Keratinocyte (primary cell): ENCODE data around the gene PLA2G6. TPM values are rescaled to one million over a fixed set of nuclear protein-coding genes. Genes with fewer than 3 reads are reported as not detected.

Experiments
- DNase-seq: peaks from one replicate; pipeline ENCODE4 v3.0.0-alpha.2; 2011; ENCODE audit warnings: low read depth, missing footprints, low spot score
- FAIRE-seq: peaks from 2 replicates; lab custom pipeline; 2011; peaks lifted over from hg19 to GRCh38; lab: Jason Lieb, UNC
- H2AFZ ChIP-seq: 2 replicates; pipeline ENCODE4 v1.6.0; 2012; ENCODE audit warnings: low read length, control low read depth, inconsistent platforms; ENCODE audit not compliant: control insufficient read depth
- H3K27ac ChIP-seq: 2 replicates; pipeline ENCODE4 v1.5.1; 2011; ENCODE audit warnings: low read length; ENCODE audit not compliant: control insufficient read depth, insufficient read depth
- H3K27me3 ChIP-seq: 3 replicates; pipeline ENCODE4 v1.6.0; 2011; ENCODE audit warnings: low read length; ENCODE audit not compliant: control insufficient read depth, insufficient read depth; ENCODE audit errors: extremely low read depth
- H3K36me3 ChIP-seq, 2 experiments: 2 replicates in 1 of 2; 3 replicates in 1 of 2; pipeline ENCODE4 v1.5.1; 2011; ENCODE audit warnings: low read length in 2 of 2, mild to moderate bottlenecking in 1 of 2; ENCODE audit not compliant: control insufficient read depth in 2 of 2, insufficient read depth in 2 of 2; ENCODE audit errors: extremely low read depth in 1 of 2
- H3K4me1 ChIP-seq: 3 replicates; pipeline ENCODE4 v1.5.1; 2011; ENCODE audit warnings: low read length; ENCODE audit not compliant: control insufficient read depth, insufficient read depth; ENCODE audit errors: extremely low read depth
- H3K4me2 ChIP-seq: 3 replicates; pipeline ENCODE4 v1.6.0; 2011; ENCODE audit warnings: low read depth, low read length; ENCODE audit not compliant: control insufficient read depth, insufficient read depth; ENCODE audit errors: extremely low read depth
- H3K4me3 ChIP-seq, 3 experiments: fragments of 200-600 bp in 1 of 3; sonication (generic) in 1 of 3; 2 replicates in 2 of 3; 3 replicates in 1 of 3; pipeline ENCODE4 v1.5.1; 2011 to 2016; ENCODE audit warnings: low read length in 3 of 3, mild to moderate bottlenecking in 3 of 3, control low read depth in 2 of 3, inconsistent platforms in 1 of 3, low read depth in 1 of 3, mixed read lengths in 1 of 3, mixed run types in 1 of 3, moderate library complexity in 1 of 3; ENCODE audit not compliant: control insufficient read depth in 2 of 3, insufficient read depth in 2 of 3; ENCODE audit errors: extremely low read depth in 1 of 3
- H3K79me2 ChIP-seq: 2 replicates; pipeline ENCODE4 v1.6.0; 2012; ENCODE audit warnings: low read length; ENCODE audit not compliant: control insufficient read depth, insufficient read depth
- H3K9ac ChIP-seq: 3 replicates; pipeline ENCODE4 v1.6.0; 2011; ENCODE audit warnings: low read length; ENCODE audit not compliant: control insufficient read depth, insufficient read depth; ENCODE audit errors: extremely low read depth
- H3K9me1 ChIP-seq: 3 replicates; pipeline ENCODE4 v1.6.0; 2011; ENCODE audit warnings: low read length; ENCODE audit not compliant: control insufficient read depth, insufficient read depth; ENCODE audit errors: extremely low read depth
- H3K9me3 ChIP-seq: 2 replicates; pipeline ENCODE4 v1.5.1; 2012; ENCODE audit warnings: low read depth, low read length; ENCODE audit not compliant: control insufficient read depth
- H4K20me1 ChIP-seq: 3 replicates; pipeline ENCODE4 v1.6.0; 2011; ENCODE audit warnings: low read length; ENCODE audit not compliant: control insufficient read depth, insufficient read depth; ENCODE audit errors: extremely low read depth
- EZH2 ChIP-seq: IDR thresholded peaks from one replicate; pipeline ENCODE4 v1.6.1; 2012; ENCODE audit warnings: inconsistent platforms, mild to moderate bottlenecking, low read length, moderate library complexity
- dilution Hi-C: fragments of 300-500 bp; cut with MboI; formaldehyde crosslinking; loops from one replicate; pipeline ENCODE4 v1.7.0; 2020; ENCODE audit warnings: low sequenced_read_pairs; ENCODE audit not compliant: extremely low pct_ligation_motif_present
- polyA plus RNA-seq, 5 experiments: library from polyadenylated mRNA; depleted of rRNA in 3 of 5; stranded (reverse) in 3 of 5; stranded (forward) in 1 of 5; unstranded in 1 of 5; fragments of >200 nt; gene quantifications; 1 replicate in 1 of 5; 2 replicates in 3 of 5; 3 replicates in 1 of 5; pipeline versions ENCODE4 v1.2.1 to v1.2.3, GENCODE V29; 2011 to 2012; ENCODE audit warnings: missing spikeins in 2 of 5, low read depth in 1 of 5, low replicate concordance in 1 of 5
- TF ChIP-seq, protein P1 (sequence below), 3 experiments: IDR thresholded peaks in 1 of 3; conservative IDR thresholded peaks in 1 of 3; optimal IDR thresholded peaks in 1 of 3; 2 replicates in 2 of 3; 3 replicates in 1 of 3; pipeline versions ENCODE3 to v1.5.1; 2011; ENCODE audit warnings: low read length in 3 of 3, mild to moderate bottlenecking in 3 of 3, moderate library complexity in 2 of 3, control low read depth in 1 of 3, inconsistent platforms in 1 of 3; ENCODE audit not compliant: insufficient read depth in 2 of 3; ENCODE audit errors: extremely low read depth in 1 of 3

The PLA2G6 gene
- polyA plus RNA-seq, 1 donor (not counting 4 experiments of a cell fraction or from before 2014, with no cell fraction given): 5.2 TPM

- H2AFZ ChIP-seq: no peak overlapping the region
- H4K20me1 ChIP-seq: peaks cover 12% of the 10 kb centered on the region
- H3K9me1 ChIP-seq: no peaks in the 10 kb centered on the region
- peaks cover 14 to 22% of the 10 kb centered on the region in 2 experiments for H3K36me3 ChIP-seq
- TF ChIP-seq EZH2: no peak
- TF ChIP-seq, protein P1, sequence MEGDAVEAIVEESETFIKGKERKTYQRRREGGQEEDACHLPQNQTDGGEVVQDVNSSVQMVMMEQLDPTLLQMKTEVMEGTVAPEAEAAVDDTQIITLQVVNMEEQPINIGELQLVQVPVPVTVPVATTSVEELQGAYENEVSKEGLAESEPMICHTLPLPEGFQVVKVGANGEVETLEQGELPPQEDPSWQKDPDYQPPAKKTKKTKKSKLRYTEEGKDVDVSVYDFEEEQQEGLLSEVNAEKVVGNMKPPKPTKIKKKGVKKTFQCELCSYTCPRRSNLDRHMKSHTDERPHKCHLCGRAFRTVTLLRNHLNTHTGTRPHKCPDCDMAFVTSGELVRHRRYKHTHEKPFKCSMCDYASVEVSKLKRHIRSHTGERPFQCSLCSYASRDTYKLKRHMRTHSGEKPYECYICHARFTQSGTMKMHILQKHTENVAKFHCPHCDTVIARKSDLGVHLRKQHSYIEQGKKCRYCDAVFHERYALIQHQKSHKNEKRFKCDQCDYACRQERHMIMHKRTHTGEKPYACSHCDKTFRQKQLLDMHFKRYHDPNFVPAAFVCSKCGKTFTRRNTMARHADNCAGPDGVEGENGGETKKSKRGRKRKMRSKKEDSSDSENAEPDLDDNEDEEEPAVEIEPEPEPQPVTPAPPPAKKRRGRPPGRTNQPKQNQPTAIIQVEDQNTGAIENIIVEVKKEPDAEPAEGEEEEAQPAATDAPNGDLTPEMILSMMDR (optimal IDR thresholded peaks at IDR 0.05 in 1 of 3, IDR thresholded peaks at IDR 0.05 in 1 of 3, conservative IDR thresholded peaks at IDR 0.05 in 1 of 3; ENCODE audit: extremely low read depth in 1 of 3, insufficient read depth in 2 of 3, low read length in 3 of 3): no peak
- H3K27ac ChIP-seq: no peak overlapping the region
- H3K9ac ChIP-seq: no peak overlapping the region
- peaks cover 77% of the 10 kb centered on the region for H3K79me2 ChIP-seq
- H3K4me3 ChIP-seq: no peak overlapping the region
- H3K4me1 ChIP-seq: peaks cover 11% of the 10 kb centered on the region
- DNase-seq (no peak), FAIRE-seq (no peak)
- H3K4me2 ChIP-seq: no peak overlapping the region
- H3K9me3 ChIP-seq: no peaks in the 10 kb centered on the region
- H3K27me3 ChIP-seq: no peaks in the 10 kb centered on the region
- dilution Hi-C loops: no loop called here
These were observed 26.9 kb upstream of the PLA2G6 start for GRCh38 chr22:38208551-38208968.

DNA sequence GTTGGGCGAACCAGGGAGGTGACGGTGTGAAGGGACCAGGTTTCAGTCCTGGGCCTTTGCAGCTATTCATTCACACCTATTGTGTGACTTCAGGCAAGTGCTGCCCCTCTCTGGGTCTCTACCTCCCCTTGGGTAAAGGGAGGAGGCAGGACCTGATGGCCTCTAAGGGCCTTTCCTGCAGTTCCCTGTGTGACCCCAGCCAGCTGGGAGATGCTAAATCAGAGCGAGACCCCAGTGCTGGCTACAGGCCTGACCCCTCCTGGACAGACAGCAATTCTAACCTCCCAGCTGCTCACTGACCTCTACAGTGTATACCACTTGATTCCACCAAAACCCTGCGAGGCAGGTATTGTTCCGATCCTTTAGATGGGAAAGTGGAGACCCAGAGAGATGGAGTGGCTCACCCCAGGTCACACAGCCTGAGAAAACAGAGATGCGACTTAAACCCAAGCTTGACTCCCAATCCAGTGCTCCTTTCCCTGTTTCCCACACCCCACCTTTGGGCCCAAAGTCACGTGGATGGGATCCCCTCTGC lies 26.3 kb upstream of the PLA2G6 start:
- Histone ChIP-seq H3K4me1 (peaks cover 10% of the 10 kb centered on the region), H3K9me3 (no peaks in the 10 kb centered on the region), H3K4me3 (no peak overlapping the region), H3K9ac (no peak overlapping the region), H2AFZ (no peak overlapping the region), H3K27ac (no peak overlapping the region), H4K20me1 (peaks cover 13% of the 10 kb centered on the region), H3K27me3 (no peaks in the 10 kb centered on the region), H3K36me3 (peaks cover 14 to 18% of the 10 kb centered on the region in 2 experiments), H3K4me2 (no peak overlapping the region), H3K9me1 (no peaks in the 10 kb centered on the region), H3K79me2 (peaks cover 79% of the 10 kb centered on the region)
- no peak for TF ChIP-seq EZH2
- TF ChIP-seq, protein P1 (optimal IDR thresholded peaks at IDR 0.05 in 1 of 3, IDR thresholded peaks at IDR 0.05 in 1 of 3, conservative IDR thresholded peaks at IDR 0.05 in 1 of 3; ENCODE audit: extremely low read depth in 1 of 3, insufficient read depth in 2 of 3, low read length in 3 of 3): no peak
- dilution Hi-C loops: no loop called here
- DNase-seq (no peak), FAIRE-seq (no peak)
